Mucosa of descending colon (tissue), 3 donors: Measurements from ENCODE around the gene NIPAL3. TPM values are rescaled to one million over a fixed set of nuclear protein-coding genes. Genes with fewer than 3 reads are reported as not detected.
A peak's percentile ranks its signal among the peaks of the same experiment; 100 is the strongest.
"Not testable (repeated sequence)": the region's sequence is repeated elsewhere in the genome, so short reads cannot be mapped to it uniquely, and the experiment has no call there.

Experiments
- ATAC-seq: fragments of 200-7000 bp; cut with Tn5 transposase; one replicate; pipeline ENCODE4 v1.9.1; 2020; ENCODE audit warnings: mild to moderate bottlenecking, moderate library complexity
- DNase-seq, 3 donors: peaks; one replicate each; pipeline ENCODE4 v3.0.0-alpha.2; 2020
- H3K36me3 ChIP-seq: fragments of 200-600 bp; one replicate; pipeline ENCODE4 v1.8.0; 2021; ENCODE audit warnings: low read depth, mild to moderate bottlenecking
- H3K4me1 ChIP-seq: fragments of 200-600 bp; one replicate; pipeline ENCODE4 v1.8.0; 2021; ENCODE audit warnings: low read depth, mild to moderate bottlenecking
- H3K4me3 ChIP-seq: fragments of 200-600 bp; one replicate; pipeline ENCODE4 v1.8.0; 2021; ENCODE audit warnings: mild to moderate bottlenecking
- H3K9me3 ChIP-seq: fragments of 200-600 bp; one replicate; pipeline ENCODE4 v1.8.0; 2021; ENCODE audit warnings: mild to moderate bottlenecking
- CTCF ChIP-seq: fragments of 200-600 bp; IDR thresholded peaks from one replicate; pipeline ENCODE4 v1.8.0; 2022; ENCODE audit warnings: antibody characterized with exemption, mild to moderate bottlenecking
- intact Hi-C, 2 donors: fragments of 100-400 bp; cut with DNase I in 1 of 2; cut with micrococcal nuclease in 1 of 2; formaldehyde crosslinking; loops; one replicate each; pipeline versions ENCODE4 v1.11.0 to v1.11.1; 2022; cut with DNase I, micrococcal nuclease
- total RNA-seq, 3 donors: library from RNA; stranded (reverse); fragmentation: NEBNext Ultra II Directional in 2 of 3; extraction: Animal tissue kit (Norgen Biotek cat#: 25700) in 2 of 3; gene quantifications; one replicate each; pipeline versions ENCODE4 v1.2.1 to v1.2.4, GENCODE V29; 2021 to 2023
- donor health status: DM: no; HTN: no; CAD: no; lungs with moderate emphysema.
- donor health status: DM: no; HTN: no; CAD: no.
- donor health status: DM: no; HTN: yes; CAD: no.

Gene NIPAL3
- total RNA-seq, 3 donors from 2014 or later, result 38.3 to 52.5 (median 40.7) TPM

DNA sequence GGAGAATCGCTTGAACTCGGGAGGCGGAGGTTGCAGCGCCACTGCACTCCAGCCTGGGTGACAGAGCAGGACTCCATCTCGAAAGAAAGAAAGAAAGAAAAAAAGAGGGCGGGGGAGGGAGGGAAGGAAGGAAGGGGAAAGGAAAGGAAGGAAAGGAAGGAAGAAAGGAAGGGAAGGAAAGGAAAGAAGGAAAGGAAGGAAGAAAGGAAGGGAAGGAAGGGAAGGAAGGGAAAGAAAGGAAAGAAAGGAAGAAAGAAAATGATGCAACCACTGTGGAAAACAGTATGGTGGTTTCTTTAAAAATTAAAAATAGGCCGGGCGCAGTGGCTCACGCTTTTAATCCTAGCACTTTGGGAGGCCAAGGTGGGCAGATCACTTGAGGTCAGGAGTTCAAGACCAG, 71.9 kb downstream of the NIPAL3 start:
- no peak for TF ChIP-seq CTCF
- intact Hi-C loops, result no loop called here
- H3K36me3 ChIP-seq, result no peaks in the 10 kb centered on the region
- H3K4me3 ChIP-seq, result no peak overlapping the region
- H3K4me1 ChIP-seq, result no peaks in the 10 kb centered on the region
- ATAC-seq, result no peak
- DNase-seq, result no peak
- no peaks in the 10 kb centered on the region for H3K9me3 ChIP-seq

- ATAC-seq, DNase-seq, H3K4me1 ChIP-seq, H3K4me3 ChIP-seq, H3K36me3 ChIP-seq, H3K9me3 ChIP-seq, intact Hi-C loops: not testable (repeated sequence)
Measured at GRCh38 chr1:24488159-24488558, 72.6 kb downstream of the NIPAL3 start.

GRCh38 chr1:24489674-24490073, 74.1 kb downstream of the NIPAL3 start:
- intact Hi-C loops, result no loop called here
- Histone ChIP-seq H3K36me3 (no peaks in the 10 kb centered on the region), H3K4me3 (no peak overlapping the region), H3K9me3 (no peaks in the 10 kb centered on the region), H3K4me1 (no peaks in the 10 kb centered on the region)
- no peak for TF ChIP-seq CTCF
- DNase-seq (no peak), ATAC-seq (no peak)

DNA sequence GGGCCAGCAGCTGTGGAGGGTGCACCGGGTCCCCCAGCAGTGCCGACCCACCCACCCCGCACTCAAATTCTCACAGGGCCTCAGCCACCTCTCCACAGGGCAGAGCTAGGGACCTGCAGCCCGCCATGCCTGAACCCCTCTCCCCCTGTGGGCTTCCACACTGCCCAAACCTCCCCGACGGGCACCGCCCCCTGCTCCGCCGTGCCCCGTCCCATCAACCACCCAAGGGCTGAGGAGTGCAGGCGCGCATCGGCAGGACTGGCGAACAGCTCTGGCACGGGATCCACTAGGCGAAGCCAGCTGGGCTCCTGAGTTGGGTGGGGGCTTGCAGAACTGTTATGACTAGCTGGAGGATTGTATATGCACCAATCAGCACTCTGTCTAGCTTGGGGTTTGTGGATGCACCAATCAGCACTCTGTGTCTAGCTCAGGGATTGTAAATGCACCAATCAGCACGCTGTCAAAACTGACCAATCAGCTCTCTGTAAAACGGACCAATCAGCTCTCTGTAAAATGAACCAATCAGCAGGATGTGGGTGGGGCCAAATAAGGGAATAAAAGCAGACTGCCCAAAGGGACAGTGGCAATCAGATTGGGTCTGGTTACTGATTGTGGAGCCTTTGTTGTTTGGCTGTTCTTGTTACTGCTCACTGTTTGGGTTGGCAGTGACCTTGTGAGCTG, 74.6 kb downstream of the NIPAL3 start:
- Histone ChIP-seq H3K4me3 (no peak overlapping the region), H3K9me3 (no peaks in the 10 kb centered on the region), H3K36me3 (no peaks in the 10 kb centered on the region), H3K4me1 (no peaks in the 10 kb centered on the region)
- DNase-seq, result no peak
- intact Hi-C loops, result no loop called here
- no peak for ATAC-seq
- no peak for TF ChIP-seq CTCF

GRCh38 chr1:24491577-24492360, 76.2 kb downstream of the NIPAL3 start:
- TF ChIP-seq CTCF, result no peak
- intact Hi-C loops, result no loop called here
- DNase-seq, result no peak
- H3K4me1 ChIP-seq, result no peaks in the 10 kb centered on the region
- no peak for ATAC-seq
- no peak overlapping the region for H3K4me3 ChIP-seq
- no peaks in the 10 kb centered on the region for H3K9me3 ChIP-seq
- no peaks in the 10 kb centered on the region for H3K36me3 ChIP-seq

DNA sequence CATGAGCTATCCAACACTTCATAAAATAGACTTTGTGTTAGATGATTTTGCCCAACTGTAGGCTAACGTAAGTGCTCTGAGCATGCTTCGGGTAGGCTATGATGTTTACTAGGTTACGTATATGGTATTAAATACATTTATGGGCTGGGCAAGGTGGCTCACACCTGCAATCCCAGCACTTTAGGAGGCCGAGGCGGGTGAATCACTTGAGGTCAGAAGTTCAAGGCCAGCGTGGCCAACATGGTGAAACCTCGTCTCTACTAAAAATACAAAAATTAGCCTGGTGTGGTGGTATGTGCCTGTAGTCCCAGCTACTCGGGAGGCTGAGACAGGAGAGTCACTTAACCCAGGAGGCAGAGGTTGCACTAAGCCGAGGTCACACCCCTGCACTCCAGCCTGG, 77.3 kb downstream of the NIPAL3 start:
- intact Hi-C loops, H3K9me3 ChIP-seq, H3K36me3 ChIP-seq, H3K4me3 ChIP-seq, DNase-seq, H3K4me1 ChIP-seq: not testable (repeated sequence)
- peak; percentile 46 for ATAC-seq
